Prostate gland (tissue), 2 donors: ENCODE results near the gene CDC42BPB. TPM values are rescaled to one million over a fixed set of nuclear protein-coding genes. Genes with fewer than 3 reads are reported as not detected.
A peak's percentile ranks its signal among the peaks of the same experiment; 100 is the strongest.

Experiments
- DNase-seq: peaks from one replicate; pipeline ENCODE4 v3.0.0-alpha.2; 2019; ENCODE audit warnings: low spot score
- H3K27ac ChIP-seq, 2 donors: fragments of 200-600 bp; sonication (generic); 2 replicates each; pipeline ENCODE4 v1.5.1; 2017 to 2019
- H3K27me3 ChIP-seq: fragments of 200-600 bp; sonication (generic); replicated peaks from 2 replicates; pipeline ENCODE4 v1.5.1; 2019; ENCODE audit not compliant: insufficient read depth
- H3K36me3 ChIP-seq, 2 donors: fragments of 200-600 bp; sonication (generic); 1 replicate in 1 of 2; 2 replicates in 1 of 2; pipeline versions ENCODE4 v1.5.1 to v1.8.1; 2017 to 2019
- H3K4me1 ChIP-seq: fragments of 200-600 bp; sonication (generic); replicated peaks from 2 replicates; pipeline ENCODE4 v1.5.1; 2019
- H3K4me3 ChIP-seq, 2 donors: fragments of 200-600 bp; sonication (generic); 2 replicates each; pipeline ENCODE4 v1.5.1; 2017 to 2019
- H3K9me3 ChIP-seq: fragments of 200-600 bp; sonication (generic); 2 replicates; pipeline ENCODE4 v1.5.1; 2017
- POLR2A ChIP-seq: fragments of 450-650 bp; IDR thresholded peaks from one replicate; pipeline ENCODE4 v1.6.1; 2016; ENCODE audit warnings: antibody characterized with exemption, mild to moderate bottlenecking
- POLR2AphosphoS5 ChIP-seq: sonication (generic); formaldehyde crosslinking; IDR thresholded peaks from one replicate; pipeline ENCODE4 v1.6.1; 2017; ENCODE audit warnings: antibody characterized with exemption
- WGBS: methylation state at CpG from one replicate; pipeline ENCODE4 v1.1.5; 2018; 5-methylcytosine and 5-hydroxymethylcytosine counted together
- intact Hi-C: fragments of 100-400 bp; cut with DNase I; formaldehyde crosslinking; loops from one replicate; pipeline ENCODE4 v1.14.2; 2022
- total RNA-seq, 2 donors: library from RNA; depleted of rRNA; stranded (reverse); fragments of >200 nt; gene quantifications; one replicate each; pipeline ENCODE4 v1.1.0, GENCODE V29; 2016
- TF ChIP-seq, protein P1 (sequence below), 4 experiments: fragments of 200-600 bp in 2 of 4; fragments of 450-650 bp in 2 of 4; sonication (generic) in 2 of 4; IDR thresholded peaks; 1 replicate in 3 of 4; 2 replicates in 1 of 4; pipeline ENCODE4 v1.5.1; 2016 to 2019; ENCODE audit warnings: antibody characterized with exemption in 4 of 4, mild to moderate bottlenecking in 2 of 4, moderate library complexity in 2 of 4

The CDC42BPB gene
- total RNA-seq, 2 donors from 2014 or later: 78.9 to 172 TPM

DNA sequence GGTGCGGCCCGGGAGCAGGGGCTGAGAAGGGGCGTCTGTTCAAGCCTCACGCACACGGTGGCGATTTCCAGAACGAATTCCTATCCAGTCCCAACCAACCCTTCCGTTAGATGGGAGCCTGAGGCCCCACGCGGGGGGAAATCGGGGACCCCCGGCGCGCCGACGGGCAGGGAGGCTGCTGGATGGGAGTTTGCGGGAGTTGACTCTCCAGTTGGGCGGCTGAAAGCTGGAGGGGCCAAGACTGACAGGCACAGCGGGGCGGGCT lies 47.0 kb upstream of the CDC42BPB start:
- H3K36me3 ChIP-seq: no peaks in the 10 kb centered on the region
- peaks cover 4% of the 10 kb centered on the region for H3K4me1 ChIP-seq
- 0% methylated on average over 1 of the region's 20 CpGs for WGBS
- TF ChIP-seq POLR2A (no peak), POLR2AphosphoS5 (no peak)
- TF ChIP-seq, protein P1, sequence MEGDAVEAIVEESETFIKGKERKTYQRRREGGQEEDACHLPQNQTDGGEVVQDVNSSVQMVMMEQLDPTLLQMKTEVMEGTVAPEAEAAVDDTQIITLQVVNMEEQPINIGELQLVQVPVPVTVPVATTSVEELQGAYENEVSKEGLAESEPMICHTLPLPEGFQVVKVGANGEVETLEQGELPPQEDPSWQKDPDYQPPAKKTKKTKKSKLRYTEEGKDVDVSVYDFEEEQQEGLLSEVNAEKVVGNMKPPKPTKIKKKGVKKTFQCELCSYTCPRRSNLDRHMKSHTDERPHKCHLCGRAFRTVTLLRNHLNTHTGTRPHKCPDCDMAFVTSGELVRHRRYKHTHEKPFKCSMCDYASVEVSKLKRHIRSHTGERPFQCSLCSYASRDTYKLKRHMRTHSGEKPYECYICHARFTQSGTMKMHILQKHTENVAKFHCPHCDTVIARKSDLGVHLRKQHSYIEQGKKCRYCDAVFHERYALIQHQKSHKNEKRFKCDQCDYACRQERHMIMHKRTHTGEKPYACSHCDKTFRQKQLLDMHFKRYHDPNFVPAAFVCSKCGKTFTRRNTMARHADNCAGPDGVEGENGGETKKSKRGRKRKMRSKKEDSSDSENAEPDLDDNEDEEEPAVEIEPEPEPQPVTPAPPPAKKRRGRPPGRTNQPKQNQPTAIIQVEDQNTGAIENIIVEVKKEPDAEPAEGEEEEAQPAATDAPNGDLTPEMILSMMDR (IDR thresholded peaks at IDR 0.05): no peak
- H3K27me3 ChIP-seq: peaks cover 28% of the 10 kb centered on the region
- H3K27ac ChIP-seq: no peak overlapping the region
- no peak overlapping the region for H3K4me3 ChIP-seq
- no peaks in the 10 kb centered on the region for H3K9me3 ChIP-seq
- DNase-seq: no peak
- intact Hi-C loops: no loop called here

GRCh38 chr14:103103461-103104388 lies 46.4 kb upstream of the CDC42BPB start:
- Histone ChIP-seq H3K4me3 (peak overlapping the region in 1 of 2 donors; percentile 3), H3K27ac (no peak overlapping the region), H3K9me3 (no peaks in the 10 kb centered on the region), H3K27me3 (peaks cover 28% of the 10 kb centered on the region), H3K4me1 (peaks cover 4% of the 10 kb centered on the region), H3K36me3 (no peaks in the 10 kb centered on the region)
- WGBS: 7% methylated on average over 35 of the region's 68 CpGs
- TF ChIP-seq POLR2AphosphoS5 (peak; percentile 22), POLR2A (no peak)
- TF ChIP-seq, protein P1 (IDR thresholded peaks at IDR 0.05): peak in 2 of 4 experiments; percentile 13 to 30
- DNase-seq: peak; percentile 61
- intact Hi-C loops: no loop called here

DNA sequence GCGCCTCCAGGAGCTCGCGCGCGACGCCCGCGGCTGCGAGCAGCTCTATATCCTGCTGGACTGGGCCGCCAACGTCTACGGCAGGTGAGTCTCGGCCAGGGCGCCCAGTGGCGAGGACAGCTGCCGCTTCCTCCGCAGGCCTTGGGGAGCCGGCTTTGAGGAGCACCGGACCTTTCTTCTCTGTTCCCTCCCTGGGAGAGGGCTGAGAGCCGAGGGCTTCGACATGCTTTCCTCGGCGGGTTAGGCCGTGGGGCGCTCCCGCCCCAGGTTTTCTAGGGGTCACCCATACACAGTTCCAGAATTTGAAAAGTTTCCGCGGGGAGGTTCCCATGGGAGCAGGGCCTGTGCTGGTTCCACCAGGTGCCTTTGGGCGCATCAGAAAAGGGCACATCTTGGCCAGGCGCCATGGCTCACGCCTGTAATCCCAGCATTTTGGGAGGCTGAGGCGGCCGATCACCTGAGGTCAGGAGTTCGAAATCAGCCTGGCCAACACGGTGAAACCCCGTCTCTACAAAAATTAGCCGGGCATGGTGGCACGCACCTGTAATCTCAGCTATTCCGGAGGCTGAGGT lies 45.4 kb upstream of the CDC42BPB start:
- H3K4me3 ChIP-seq: no peak overlapping the region
- 54% methylated on average over 29 of the region's 39 CpGs for WGBS
- TF ChIP-seq POLR2AphosphoS5: no peak
- TF ChIP-seq, protein P1 (IDR thresholded peaks at IDR 0.05): no peak
- TF ChIP-seq POLR2A: no peak
- intact Hi-C loops: no loop called here
- DNase-seq: no peak
- peaks cover 4% of the 10 kb centered on the region for H3K4me1 ChIP-seq
- no peaks in the 10 kb centered on the region for H3K9me3 ChIP-seq
- H3K27me3 ChIP-seq: peaks cover 28% of the 10 kb centered on the region
- H3K27ac ChIP-seq: no peak overlapping the region
- no peaks in the 10 kb centered on the region for H3K36me3 ChIP-seq

- intact Hi-C loops: no loop called here
- no peak for DNase-seq
- H3K4me3 ChIP-seq: no peak overlapping the region
- 33% methylated on average over 36 of the region's 85 CpGs for WGBS
- H3K9me3 ChIP-seq: no peaks in the 10 kb centered on the region
- H3K27me3 ChIP-seq: peaks cover 28% of the 10 kb centered on the region
- no peak for TF ChIP-seq POLR2A
- TF ChIP-seq, protein P1 (IDR thresholded peaks at IDR 0.05): no peak
- TF ChIP-seq POLR2AphosphoS5: no peak
- H3K27ac ChIP-seq: no peak overlapping the region
- H3K36me3 ChIP-seq: no peaks in the 10 kb centered on the region
- H3K4me1 ChIP-seq: peaks cover 4% of the 10 kb centered on the region
Measured at GRCh38 chr14:103101963-103102688, 44.8 kb upstream of the CDC42BPB start.
